Posterior cingulate gyrus (tissue), 11 donors: ENCODE data around the gene TICRR.

Source experiments
- DNase-seq, 10 donors: peaks; one replicate each; pipeline versions ENCODE4 v3.0.0 to v3.0.0-alpha.2; 2020 to 2021; ENCODE audit warnings: mixed read lengths in 3 of 10
- intact Hi-C: fragments of 100-400 bp; cut with DNase I; formaldehyde crosslinking; loops from one replicate; pipeline ENCODE4 v1.15.1; 2023

TICRR gene

DNA sequence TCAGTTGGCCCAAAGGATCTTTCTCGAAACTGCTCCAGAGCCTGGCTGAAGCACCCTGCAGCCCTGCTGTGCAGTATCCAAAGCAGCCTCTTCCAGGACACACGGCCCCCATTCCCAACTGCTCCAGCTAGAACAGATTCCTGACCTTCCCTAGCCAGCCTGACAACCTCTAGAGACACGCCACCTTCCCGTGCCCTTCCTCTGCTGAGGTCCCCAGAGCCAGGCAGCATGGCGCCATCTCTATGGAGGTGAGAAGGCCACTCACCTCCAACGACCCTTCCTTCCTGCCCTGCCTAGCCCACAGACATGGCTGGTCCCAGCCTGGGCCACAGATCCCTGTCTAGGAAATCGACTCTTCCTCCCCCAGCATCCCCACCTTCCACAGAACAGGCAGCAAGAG lies 76.9 kb downstream of the TICRR start:
- intact Hi-C loops, result no loop called here
- DNase-seq, result no peak

DNA sequence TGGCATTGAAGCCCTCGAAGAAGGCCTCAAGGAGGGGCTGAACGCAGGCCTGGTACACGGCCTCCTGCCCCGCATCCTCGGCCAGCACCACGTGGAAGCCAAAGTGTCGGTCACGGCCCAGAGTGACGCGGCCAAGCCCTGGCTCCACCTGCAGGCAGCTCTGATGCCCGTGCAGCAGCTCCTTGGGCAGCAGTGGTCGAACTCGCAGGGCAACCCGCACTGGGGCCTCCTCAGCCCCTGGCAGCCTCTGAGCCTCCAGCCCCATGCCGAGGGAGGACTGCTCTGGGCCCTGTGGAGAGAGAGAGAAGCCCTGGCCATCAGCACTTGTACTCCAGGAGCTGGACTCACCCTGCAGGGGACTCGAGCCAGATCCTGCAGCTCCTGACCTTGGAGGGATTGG lies 77.4 kb downstream of the TICRR start:
- intact Hi-C loops, result no loop called here
- peak in 1 of 10 donors; percentile 52 for DNase-seq

DNA sequence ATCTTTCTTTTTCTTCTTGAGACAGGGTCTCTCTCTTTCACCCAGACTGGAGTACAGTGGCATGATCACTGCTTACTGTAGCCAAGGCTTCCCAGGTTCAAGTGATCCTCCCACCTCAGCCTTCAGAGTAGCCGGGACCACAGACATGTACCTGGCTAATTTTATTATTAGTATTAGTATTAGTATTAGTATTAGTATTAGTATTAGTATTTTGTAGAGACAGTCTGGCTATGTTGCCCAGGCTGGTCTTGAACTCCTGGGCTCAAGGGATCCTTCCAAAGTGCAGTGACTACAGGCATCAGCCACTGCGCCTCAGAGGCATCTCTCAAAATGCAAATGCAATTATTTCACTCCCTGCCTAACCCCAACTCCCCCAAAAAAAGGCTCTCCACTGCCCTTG lies 78.3 kb downstream of the TICRR start:
- intact Hi-C loops, result no loop called here
- DNase-seq, result peak in 1 of 10 donors; percentile 7

DNA sequence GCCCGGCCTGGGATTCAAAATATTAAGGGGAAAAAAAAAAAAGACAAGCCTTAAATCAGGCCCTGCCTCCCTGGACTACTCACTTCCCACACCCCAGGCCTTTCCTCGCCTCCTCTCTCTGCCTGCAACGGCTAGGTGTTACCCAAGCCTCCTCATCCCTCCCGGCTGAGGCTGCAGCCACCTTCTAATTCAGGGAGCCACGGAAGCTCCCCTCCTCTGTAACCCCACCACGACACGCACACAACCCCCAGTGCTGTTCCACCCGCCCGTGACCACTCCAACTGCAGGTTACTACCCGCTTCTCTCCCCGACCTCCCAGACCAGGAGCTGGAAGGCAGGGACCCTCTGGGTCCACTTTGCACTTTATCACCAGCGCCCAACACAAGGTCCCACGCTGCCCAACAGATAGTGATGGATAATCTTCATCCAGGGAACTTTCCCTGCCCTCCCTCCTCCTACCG lies 79.1 kb downstream of the TICRR start:
- no peak for DNase-seq
- intact Hi-C loops, result no loop called here

DNA sequence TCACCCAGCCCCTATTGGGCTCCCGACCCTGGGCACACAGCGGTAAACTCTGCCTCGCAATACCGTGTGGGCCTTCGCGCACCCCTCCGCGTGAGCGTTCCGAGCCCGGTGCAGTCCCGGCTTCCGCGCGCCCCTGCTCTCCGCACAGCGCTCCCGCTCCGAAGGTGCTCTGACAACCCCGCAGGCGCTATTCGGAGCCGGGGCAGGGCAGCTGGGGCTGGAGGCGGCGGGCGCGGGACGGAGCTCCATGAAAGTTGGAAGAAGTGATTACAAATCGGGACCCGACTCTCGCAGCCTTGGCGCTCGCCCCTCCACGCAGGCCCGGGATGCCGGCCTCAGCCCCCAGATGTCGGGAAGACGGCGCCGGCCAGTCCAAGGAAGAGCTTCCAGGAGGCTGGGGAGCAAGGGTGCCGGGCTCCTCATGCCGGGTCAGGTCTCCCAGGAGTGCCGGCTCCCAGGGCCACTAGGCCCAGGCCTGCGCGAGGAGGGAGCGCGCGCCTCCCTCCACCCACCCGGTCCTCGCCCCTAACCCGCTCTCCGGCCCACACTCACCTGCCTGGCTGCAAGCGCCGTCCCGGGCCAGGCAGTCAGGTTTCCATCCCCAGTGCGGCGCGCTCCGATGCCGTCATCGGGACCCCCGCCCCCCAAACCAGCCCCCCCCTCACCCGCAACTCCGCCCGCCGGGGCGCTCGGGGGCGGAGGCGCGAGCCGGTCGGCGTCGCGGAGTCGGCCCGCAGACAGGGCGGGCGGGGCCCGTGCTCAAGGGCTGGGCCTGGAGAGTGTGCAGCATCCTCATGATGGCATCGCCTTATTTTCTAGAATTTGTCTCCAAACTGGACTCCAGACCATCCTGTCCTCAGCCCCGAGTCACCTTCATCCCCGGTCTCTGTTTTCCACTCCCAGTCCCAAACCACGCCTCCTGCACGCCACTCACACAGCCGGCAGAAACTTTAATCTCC lies 79.9 kb downstream of the TICRR start, which contains the start of gene KIF7:
Gene KIF7, minus strand, starts transcription at position 621 of the 959 bp plus-strand sequence. CDS start 2,537 bp downstream, outside the sequence.
- intact Hi-C loops, result no loop called here
- DNase-seq, result peak in 1 of 10 donors; percentile 85

DNA sequence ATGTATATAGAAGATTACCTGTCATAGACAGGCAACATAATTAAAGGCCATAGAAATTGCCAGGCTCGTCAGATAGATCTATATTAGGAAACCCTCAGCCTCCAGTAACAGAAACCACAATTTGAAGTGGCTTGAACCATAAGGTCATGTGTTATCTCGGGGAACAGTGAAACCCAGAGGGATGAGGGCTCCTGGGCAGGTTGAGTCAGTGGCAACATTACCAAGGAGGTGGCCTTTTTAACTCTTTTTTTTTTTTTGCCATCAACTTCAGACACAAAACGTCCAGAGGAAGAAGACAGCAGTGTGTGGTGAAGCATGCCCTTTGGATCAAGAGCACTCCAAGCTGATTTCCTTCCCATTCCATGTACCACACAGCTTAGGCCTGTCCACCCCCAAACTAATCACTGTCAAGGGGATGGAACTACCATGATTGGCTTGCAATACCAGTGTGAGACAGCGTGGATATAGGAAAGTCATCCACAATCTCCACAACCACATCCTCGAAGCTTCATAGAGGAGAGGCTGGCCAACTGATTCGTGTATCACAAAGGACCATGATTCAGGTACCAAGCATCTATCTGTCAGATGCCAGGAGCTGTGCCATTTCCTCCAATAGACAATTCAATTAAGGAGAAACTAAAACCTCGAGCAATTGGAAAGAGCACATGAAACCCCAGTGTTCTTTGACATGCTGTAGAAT lies 81.0 kb downstream of the TICRR start:
- no peak for DNase-seq

DNA sequence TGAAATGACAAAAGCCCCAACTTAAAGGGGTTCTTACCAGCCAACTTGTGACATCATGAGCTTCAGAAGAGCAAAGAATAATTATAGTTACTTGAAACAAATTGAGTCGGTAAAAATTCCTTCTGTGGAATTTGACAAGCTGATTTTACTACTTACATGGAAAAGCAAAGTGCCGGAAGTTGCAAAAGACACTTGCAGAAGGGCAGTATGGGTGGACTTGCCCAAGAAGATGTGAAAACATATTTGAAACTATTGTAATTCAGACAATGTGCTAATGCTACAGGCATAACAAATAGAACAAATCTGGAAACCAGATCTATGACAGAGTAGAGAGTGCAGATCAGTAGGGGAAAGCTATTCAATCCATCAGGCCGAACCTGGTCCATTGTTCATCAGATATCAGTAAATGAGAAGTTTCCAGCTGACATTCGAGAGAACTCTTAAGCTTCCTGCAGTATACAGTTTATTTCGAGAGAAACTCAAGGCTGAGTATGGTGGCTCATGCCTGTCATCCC lies 82.5 kb downstream of the TICRR start:
- no peak for DNase-seq
- intact Hi-C loops, result no loop called here

More for the DNA sequence above, 81.0 kb downstream of the TICRR start:
- intact Hi-C loops, result no loop called here

DNA sequence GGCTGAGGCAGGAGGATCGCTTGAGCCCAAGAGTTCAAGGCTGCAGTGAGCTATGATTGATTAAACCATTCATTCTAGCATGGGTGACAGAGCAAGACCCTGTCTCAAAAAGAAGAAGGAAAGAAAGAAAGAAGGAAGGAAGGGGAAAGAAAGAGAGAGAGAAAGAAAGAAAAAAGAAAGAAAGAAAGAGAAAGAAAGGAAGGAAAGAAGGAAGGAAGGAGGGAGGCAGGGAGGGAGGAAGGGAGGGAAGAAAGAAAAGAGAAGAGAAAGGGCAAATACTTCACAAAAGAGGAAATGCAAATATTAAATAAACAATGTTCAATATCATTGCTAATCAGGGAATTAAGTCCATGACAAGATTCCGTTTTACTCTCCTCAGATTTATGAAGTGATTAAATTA lies 84.0 kb downstream of the TICRR start:
- intact Hi-C loops, result no loop called here

DNA sequence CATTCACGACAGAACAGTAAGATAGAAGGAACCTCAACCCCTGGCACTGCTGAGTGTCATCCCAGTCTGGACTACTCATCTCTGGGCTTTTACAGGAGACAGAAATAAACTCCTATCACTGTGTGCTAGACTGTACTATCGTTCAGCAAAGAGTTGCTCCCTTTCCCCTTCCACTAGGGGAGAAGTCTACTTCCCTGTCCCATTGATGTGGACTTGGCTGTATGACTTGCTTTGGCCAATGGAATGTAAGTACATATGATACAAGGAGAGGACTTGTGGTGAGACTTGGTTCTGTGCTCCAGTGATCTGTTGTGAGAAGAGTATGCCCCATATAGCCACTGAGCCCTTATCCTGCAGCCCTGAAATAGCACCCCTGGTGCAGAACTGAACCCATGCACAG lies 85.3 kb downstream of the TICRR start:
- no peak for DNase-seq
- intact Hi-C loops, result no loop called here

More for the DNA sequence above, 84.0 kb downstream of the TICRR start:
- DNase-seq, result no peak

DNA sequence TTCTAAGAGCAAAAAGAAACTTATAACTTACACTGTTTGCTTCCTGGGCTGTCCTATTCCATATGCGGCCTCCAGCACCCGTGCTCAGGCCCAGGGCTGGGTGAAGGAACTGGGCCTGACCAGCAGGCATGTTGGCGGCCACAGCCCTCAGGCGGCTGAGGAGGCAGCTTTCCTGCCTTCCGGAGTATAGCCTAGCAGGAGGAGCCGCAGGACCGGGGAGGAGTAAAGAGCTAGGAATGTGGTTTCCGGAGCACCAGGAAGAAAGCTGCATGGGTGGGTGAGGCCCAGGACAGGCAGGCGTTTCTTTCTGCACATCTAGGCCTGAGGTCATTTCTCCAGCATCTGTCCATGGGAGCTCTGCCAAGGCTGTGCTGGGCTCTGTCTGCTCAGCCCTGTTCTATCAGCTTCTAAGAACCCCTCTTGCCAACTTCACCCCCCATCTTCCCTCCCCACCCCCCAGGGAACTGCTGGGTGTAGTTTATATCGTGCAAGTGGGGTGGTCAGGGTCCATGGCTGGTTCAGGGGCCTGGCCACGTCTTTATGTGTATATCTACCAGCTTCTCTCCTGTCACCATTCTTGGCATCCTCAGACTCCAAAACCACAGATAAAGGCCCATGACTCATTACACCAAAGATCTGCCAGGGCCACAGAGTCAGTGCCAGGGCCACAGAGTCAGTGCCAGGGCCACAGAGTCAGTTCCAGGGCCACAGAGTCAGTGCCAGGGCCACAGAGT lies 87.8 kb downstream of the TICRR start:
- DNase-seq, result no peak
- intact Hi-C loops, result no loop called here

DNA sequence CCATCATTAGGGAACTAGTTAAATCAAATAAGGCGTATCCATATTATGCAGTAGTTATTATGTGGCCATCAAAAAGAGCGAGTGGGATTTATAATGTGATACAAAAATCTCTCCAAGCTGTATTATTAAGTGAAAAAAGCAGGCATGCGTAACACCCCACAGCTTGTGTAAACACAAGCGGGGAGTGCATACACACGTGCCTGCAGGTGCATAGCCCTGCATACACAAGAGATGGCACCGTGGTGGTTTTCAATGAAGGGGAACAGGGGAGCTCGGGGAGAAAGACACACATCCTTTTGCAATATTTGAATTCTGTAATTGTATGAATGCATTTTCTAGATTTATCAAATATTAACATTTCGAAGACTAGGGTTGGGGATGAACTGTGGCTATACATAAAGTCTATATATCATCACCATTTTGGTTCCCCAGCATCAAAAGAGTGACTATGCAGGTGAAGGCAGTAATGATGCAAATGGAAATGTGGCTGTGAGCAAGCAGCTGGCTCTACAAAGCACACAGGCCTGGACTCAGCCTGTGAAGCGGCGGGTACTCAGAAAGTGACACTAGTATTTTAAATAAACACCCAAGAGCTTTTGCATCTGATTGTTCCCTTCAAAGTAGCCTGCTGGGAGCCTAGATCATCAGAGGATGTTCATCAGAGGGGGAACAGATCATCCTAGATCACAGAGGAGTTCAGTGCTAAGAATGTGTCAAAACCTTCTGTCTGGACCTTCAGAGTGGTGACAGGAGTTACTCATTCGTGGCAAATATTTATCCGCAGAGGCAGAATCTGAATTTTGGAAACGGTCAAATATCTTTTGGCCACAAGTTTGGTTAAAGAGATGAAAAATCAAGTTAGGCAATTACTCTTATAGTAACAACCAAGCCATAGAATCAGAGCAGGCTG lies 89.4 kb downstream of the TICRR start:
- intact Hi-C loops, result no loop called here
- no peak for DNase-seq

DNA sequence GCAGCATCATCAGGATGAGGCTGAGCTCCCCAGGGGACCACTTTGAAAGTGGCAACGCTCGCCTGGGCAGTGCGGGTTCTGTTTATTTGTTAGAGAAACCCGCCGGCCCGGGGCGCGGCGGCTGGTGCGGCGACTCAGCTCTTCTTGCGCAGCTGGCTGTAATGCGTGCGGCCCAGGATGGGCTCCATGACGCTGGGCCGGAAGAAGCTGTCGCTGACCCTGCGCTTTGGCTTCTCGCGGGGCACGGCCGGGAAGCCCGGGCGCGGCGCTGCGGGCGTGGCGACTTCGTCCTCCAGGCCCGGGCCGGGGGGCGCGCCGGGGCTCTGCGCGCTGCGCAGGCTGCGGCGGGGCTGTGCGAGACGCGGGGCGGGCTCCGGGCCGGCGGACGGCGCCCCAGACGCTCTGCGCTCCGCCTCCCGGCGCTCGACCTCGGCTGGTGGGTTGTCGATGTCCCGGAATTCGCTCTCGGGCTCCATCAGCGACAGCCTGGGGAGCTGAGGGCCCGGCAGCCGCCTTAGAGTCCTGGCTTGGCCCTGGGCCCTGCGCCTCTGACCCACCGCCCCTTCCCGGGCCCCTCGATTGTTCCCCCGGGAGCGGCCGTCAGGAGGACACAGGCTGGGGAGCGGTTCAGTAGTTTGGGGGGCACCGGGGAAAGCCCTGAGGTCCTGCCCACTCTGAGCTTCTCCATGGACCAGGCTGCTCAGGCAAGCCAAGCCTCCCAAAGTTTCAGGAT lies 90.3 kb downstream of the TICRR start:
- intact Hi-C loops, result no loop called here
- DNase-seq, result peak in 4 of 10 donors; percentile 41 to 93 (median 62)

DNA sequence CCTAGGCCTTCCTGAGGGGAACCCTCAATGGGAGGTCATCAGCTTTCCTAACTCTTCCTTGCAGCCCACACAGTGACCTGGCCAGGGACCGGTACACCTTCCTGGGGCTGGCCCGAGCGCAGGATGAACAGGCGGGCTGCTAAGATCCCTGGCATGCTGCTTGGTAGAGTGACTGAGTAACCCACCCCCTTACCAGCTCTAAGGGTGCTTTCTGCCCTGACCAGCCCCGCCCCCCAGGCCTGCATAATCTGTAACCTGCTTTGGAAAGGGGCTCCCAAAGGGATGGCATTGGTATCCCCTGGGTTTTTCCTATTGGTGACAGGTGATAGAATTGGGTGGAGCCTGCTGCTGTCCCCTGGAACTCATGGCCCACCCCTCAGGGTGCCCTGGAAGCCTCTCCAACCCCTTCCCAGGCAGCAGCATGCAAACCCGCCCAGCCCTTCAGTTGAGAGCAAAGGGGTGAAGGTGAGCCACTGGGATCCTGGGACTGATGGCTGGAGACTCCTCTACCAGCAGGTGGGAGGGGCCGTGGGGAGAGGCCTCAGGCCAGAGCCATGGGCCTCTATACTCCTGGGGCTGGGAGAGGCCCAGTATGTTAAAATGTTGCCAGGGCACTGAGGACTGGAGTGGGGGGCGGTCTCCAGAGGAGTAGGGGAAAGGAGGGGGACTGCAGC lies 91.1 kb downstream of the TICRR start:
- DNase-seq, result peak in 1 of 10 donors; percentile 83
- intact Hi-C loops, result no loop called here

DNA sequence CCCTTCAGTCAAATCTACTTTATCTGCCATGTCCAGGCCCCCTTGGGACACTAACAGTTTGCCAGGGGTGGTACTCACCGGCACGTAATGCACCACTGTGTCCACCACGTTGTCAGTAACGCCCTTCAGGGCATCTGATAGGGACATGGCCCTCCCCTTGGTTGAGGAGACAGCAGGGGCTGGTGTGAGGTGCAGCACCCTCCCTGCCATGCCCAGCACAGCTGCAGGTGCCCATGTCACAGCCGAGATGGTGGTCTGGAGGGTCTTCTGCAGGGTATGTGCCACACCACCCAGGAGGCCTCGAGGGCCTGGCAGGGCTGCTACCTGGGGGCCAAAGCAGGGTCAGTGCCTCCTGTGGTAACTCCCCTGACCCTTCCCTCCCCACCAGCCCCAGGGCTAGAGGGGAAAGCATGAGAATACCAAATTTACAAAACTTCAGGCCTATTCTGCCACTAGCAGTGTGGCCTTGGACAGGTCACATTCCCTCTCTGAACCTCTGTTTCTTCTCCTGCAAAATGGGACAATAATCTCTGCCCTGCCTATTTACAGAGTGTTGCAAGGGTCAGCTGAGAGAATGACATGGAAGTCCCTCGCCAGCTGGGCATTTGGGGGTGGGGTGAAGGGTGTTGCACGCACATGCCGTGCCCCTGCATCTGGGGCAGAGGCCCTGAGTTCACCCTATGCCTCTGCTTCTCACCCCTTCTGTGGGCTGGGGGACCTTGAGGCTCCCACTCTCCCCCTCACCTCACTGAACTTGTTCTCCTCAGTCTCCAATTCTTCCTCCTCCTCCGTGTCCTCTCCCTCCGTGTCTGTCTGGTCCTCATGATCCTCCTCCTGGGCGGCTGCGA lies 91.8 kb downstream of the TICRR start:
- intact Hi-C loops, result no loop called here
- no peak for DNase-seq

DNA sequence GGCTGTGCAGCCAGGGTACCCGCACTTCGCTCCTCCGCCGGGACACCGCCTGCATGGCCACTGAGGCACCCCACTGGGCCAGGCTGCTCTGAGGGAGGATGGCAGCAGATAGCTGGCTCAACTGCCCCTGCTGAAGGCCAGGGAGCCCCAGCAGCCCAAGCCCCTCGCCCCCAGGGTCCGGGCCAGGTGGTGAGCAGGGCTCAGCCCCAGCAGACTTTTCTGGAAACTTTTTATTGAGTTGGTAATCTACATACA lies 92.4 kb downstream of the TICRR start:
- intact Hi-C loops, result no loop called here
- no peak for DNase-seq

DNA sequence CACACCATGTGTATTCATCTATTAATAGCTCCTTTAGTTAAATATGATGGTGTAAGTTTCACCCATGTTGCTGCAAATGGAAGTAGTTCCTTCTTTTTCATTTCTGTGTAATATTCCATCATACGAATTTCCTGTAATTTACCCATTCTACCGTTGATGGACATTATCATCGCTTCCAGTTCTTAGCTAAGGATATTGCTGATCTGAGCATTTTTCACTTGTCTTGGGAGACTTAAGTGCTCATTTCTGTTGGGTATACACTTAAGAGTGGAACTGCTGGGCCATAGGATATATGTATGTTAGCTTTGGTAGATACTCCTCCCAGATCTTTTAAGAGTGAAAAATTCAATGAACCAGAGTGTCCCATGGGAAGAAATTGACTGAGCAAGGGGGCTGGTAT lies 92.9 kb downstream of the TICRR start:
- intact Hi-C loops, result no loop called here
- no peak for DNase-seq

DNA sequence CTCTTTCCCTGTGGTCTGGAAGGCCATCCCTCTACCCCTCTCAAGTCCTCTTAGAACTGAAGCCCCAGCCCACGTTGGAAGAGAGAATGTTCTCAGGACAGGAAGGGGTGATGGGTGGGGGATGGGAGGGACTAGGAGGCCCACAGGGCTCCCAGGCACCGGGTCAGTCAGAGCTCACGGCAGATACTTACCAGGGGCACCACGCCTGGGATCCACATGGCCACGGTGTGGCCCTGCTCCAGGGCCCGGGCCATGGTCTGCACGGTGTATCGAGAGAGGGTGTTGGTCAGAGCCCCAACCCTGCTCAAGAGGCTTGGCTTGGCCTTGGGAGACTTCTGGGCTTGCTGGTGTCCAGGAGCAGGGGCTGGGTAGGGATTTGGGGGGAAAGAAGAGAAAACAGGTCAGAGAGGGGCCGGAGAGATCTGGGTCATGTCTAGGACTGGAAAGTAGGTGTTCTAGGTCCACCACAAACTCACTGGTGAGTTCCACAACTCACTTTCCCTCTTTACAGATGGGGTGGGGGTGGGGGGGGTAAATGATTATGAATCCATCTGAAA lies 94.1 kb downstream of the TICRR start:
- intact Hi-C loops, result no loop called here
- DNase-seq, result no peak
